Activated naive CD4-positive, alpha-beta T cell treated with anti-CD3 and anti-CD28 coated beads, Interleukin-2, amount 50 U/mL, for 16 hours (primary cell): ENCODE measurements around the gene TRIM74.
A peak's percentile ranks its signal among the peaks of the same experiment; 100 is the strongest.
"Not testable (repeated sequence)": the region's sequence is repeated elsewhere in the genome, so short reads cannot be mapped to it uniquely, and the experiment has no call there.

Experiments used
- DNase-seq: peaks from one replicate; pipeline ENCODE4 v3.0.0-alpha.2; 2020

The TRIM74 gene

GRCh38 chr7:72968980-72969516 lies at the start of gene TRIM74:
TRIM74 (minus strand) TSS chr7:72969466; CDS start chr7:72966157, 3,309 bp downstream.
- not testable (repeated sequence) for DNase-seq

GRCh38 chr7:73006491-73006890 lies 37.2 kb upstream of the TRIM74 start:
- DNase-seq, result not testable (repeated sequence)

- DNase-seq, result peak; percentile 80
Observed at GRCh38 chr7:73005693-73006447, 36.6 kb upstream of the TRIM74 start.

- peak; percentile 74 for DNase-seq
Observed at GRCh38 chr7:73005356-73005692, 36.1 kb upstream of the TRIM74 start.

GRCh38 chr7:72997887-72998468 lies 28.7 kb upstream of the TRIM74 start:
- DNase-seq, result not testable (repeated sequence)

- not testable (repeated sequence) for DNase-seq
Observed at GRCh38 chr7:72997447-72997846, 28.2 kb upstream of the TRIM74 start.

GRCh38 chr7:72995484-72995883 lies 26.2 kb upstream of the TRIM74 start:
- not testable (repeated sequence) for DNase-seq

- not testable (repeated sequence) for DNase-seq
Observed at GRCh38 chr7:72990146-72990913, 21.1 kb upstream of the TRIM74 start.

GRCh38 chr7:72982084-72982483 lies 12.8 kb upstream of the TRIM74 start:
- DNase-seq, result not testable (repeated sequence)

GRCh38 chr7:72980382-72980781 lies 11.1 kb upstream of the TRIM74 start:
- DNase-seq, result not testable (repeated sequence)

GRCh38 chr7:72976434-72976833 lies 7.2 kb upstream of the TRIM74 start:
- DNase-seq, result not testable (repeated sequence)

- not testable (repeated sequence) for DNase-seq
Observed at GRCh38 chr7:72975656-72976286, 6.5 kb upstream of the TRIM74 start.

- DNase-seq, result not testable (repeated sequence)
Observed at GRCh38 chr7:72974781-72975180, 5.5 kb upstream of the TRIM74 start.

- DNase-seq, result not testable (repeated sequence)
Observed at GRCh38 chr7:72971505-72971904, 2.2 kb upstream of the TRIM74 start.

- DNase-seq, result not testable (repeated sequence)
Observed at GRCh38 chr7:72969688-72970087, 422 bp upstream of the TRIM74 start.

- peak; percentile 8 for DNase-seq
Observed at GRCh38 chr7:72966892-72967291, 2.4 kb downstream of the TRIM74 start.

GRCh38 chr7:72965186-72965975 lies 3.9 kb downstream of the TRIM74 start:
- not testable (repeated sequence) for DNase-seq

GRCh38 chr7:72963056-72963455 lies 6.2 kb downstream of the TRIM74 start:
- not testable (repeated sequence) for DNase-seq

- DNase-seq, result not testable (repeated sequence)
Observed at GRCh38 chr7:72961346-72961650, 8.0 kb downstream of the TRIM74 start.

- DNase-seq, result not testable (repeated sequence)
Observed at GRCh38 chr7:72960626-72961345, 8.5 kb downstream of the TRIM74 start.

- DNase-seq, result not testable (repeated sequence)
Observed at GRCh38 chr7:72960029-72960428, 9.2 kb downstream of the TRIM74 start.
